Measurements from ENCODE around the gene SLC1A3.

DNA sequence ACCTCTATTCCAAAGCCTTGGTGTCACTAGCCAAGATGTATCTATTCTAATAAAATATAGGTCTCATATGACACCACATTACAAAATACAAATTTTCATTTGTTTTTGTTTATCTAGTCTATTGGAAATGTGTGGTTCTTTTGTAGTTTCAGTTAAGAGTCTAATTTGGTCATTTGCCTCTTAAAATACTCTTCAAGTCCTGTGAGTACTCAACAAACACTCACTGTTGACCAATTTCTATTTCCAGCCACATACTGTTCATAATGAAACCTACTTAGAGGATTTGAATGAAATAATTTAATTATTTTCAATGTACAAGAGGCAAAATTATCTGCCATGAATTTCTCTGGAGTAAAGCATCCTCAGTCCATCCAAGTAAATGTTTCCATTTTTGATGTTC lies 40.6 kb downstream of the SLC1A3 start:
- TF ChIP-seq, protein P1, sequence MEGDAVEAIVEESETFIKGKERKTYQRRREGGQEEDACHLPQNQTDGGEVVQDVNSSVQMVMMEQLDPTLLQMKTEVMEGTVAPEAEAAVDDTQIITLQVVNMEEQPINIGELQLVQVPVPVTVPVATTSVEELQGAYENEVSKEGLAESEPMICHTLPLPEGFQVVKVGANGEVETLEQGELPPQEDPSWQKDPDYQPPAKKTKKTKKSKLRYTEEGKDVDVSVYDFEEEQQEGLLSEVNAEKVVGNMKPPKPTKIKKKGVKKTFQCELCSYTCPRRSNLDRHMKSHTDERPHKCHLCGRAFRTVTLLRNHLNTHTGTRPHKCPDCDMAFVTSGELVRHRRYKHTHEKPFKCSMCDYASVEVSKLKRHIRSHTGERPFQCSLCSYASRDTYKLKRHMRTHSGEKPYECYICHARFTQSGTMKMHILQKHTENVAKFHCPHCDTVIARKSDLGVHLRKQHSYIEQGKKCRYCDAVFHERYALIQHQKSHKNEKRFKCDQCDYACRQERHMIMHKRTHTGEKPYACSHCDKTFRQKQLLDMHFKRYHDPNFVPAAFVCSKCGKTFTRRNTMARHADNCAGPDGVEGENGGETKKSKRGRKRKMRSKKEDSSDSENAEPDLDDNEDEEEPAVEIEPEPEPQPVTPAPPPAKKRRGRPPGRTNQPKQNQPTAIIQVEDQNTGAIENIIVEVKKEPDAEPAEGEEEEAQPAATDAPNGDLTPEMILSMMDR (IDR thresholded peaks at IDR 0.05) = no peak
- no peak for TF ChIP-seq POLR2AphosphoS5 (IDR thresholded peaks at IDR 0.05)
- no peak for TF ChIP-seq POLR2A (IDR thresholded peaks at IDR 0.05)

Measured in stomach (tissue), 4 donors.